ENCODE measurements around the gene PNKD.

DNA sequence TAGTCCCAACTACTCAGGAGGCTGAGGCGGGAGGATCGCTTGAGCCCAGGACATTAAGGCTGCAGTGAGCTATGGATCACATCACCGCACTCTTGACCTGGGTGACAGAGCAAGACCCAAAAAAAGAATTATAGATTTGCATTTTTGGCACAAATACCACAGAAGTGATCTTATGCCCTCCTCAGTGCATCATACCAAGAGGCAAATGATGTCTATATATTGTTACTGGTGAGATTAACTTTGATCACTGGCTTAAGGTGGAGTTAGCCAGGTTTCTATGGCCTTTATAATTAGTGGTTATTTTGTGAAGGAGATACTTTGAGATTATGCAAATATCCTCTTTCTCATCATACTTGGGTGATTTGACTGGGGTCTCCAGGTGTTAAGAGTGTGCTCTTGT is 64.2 kb downstream of the PNKD start:
- TF ChIP-seq, protein P1, sequence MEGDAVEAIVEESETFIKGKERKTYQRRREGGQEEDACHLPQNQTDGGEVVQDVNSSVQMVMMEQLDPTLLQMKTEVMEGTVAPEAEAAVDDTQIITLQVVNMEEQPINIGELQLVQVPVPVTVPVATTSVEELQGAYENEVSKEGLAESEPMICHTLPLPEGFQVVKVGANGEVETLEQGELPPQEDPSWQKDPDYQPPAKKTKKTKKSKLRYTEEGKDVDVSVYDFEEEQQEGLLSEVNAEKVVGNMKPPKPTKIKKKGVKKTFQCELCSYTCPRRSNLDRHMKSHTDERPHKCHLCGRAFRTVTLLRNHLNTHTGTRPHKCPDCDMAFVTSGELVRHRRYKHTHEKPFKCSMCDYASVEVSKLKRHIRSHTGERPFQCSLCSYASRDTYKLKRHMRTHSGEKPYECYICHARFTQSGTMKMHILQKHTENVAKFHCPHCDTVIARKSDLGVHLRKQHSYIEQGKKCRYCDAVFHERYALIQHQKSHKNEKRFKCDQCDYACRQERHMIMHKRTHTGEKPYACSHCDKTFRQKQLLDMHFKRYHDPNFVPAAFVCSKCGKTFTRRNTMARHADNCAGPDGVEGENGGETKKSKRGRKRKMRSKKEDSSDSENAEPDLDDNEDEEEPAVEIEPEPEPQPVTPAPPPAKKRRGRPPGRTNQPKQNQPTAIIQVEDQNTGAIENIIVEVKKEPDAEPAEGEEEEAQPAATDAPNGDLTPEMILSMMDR (IDR thresholded peaks at IDR 0.05): no peak
- TF ChIP-seq POLR2A (IDR thresholded peaks at IDR 0.05) (no peak), EP300 (IDR thresholded peaks at IDR 0.05) (no peak)
